ENCODE measurements around the gene ZNF407.

DNA sequence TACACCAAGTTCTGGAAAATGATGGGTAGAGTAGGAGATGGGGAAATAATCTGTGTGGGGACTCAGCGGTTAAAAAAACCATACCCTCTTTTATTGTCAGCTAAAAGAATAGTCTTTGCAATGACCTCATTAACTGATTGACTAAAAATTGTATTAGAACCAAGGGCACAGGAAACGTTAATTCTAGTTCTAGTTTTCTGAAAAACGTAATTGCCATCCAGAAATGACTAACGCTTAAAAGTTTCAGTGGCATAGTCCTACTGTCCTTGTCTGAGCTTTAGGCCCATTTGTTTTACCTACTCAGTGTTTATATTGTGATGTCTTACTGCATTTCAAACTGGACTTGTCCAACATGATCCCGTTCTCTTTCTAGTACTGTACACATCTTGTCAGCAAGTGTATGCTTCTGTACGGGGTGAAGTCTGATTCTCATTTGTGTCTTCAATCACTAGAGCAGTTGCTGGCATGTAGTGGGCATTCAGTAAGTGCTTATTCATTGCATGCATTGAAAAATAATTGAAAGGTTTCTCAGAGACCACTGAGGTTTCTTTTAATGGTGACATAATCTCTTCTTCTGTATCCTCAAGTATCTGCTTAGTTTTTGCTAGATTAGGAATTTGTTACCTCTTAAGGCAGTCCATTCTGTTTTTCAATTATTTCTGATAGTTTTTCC, 81.5 kb downstream of the ZNF407 start:
- TF ChIP-seq, protein P1, sequence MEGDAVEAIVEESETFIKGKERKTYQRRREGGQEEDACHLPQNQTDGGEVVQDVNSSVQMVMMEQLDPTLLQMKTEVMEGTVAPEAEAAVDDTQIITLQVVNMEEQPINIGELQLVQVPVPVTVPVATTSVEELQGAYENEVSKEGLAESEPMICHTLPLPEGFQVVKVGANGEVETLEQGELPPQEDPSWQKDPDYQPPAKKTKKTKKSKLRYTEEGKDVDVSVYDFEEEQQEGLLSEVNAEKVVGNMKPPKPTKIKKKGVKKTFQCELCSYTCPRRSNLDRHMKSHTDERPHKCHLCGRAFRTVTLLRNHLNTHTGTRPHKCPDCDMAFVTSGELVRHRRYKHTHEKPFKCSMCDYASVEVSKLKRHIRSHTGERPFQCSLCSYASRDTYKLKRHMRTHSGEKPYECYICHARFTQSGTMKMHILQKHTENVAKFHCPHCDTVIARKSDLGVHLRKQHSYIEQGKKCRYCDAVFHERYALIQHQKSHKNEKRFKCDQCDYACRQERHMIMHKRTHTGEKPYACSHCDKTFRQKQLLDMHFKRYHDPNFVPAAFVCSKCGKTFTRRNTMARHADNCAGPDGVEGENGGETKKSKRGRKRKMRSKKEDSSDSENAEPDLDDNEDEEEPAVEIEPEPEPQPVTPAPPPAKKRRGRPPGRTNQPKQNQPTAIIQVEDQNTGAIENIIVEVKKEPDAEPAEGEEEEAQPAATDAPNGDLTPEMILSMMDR (IDR thresholded peaks at IDR 0.05), result no peak
- TF ChIP-seq POLR2A (IDR thresholded peaks at IDR 0.05), result no peak

Measured in adrenal gland (tissue), 5 donors.